ENCODE measurements around the gene FAM111B.

- TF ChIP-seq POLR2A (IDR thresholded peaks at IDR 0.05) (no peak), CTCF (IDR thresholded peaks at IDR 0.05) (no peak)
Measured at GRCh38 chr11:59152312-59152951, 45.4 kb downstream of the FAM111B start.
